Choroid plexus epithelial cell (primary cell): Measurements from ENCODE around the gene ZHX3.

Experiments
- DNase-seq: peaks from one replicate; pipeline ENCODE4 v3.0.0-alpha.2; 2010; ENCODE audit warnings: low read depth
- H3K4me3 ChIP-seq: 2 replicates; pipeline ENCODE4 v1.5.1; 2011; ENCODE audit warnings: low read depth, mild to moderate bottlenecking, control low read depth, low read length, moderate library complexity
- TF ChIP-seq, protein P1 (sequence below): conservative IDR thresholded peaks from 2 replicates; pipeline ENCODE4 v1.5.1; 2011; ENCODE audit warnings: low read depth, mild to moderate bottlenecking, control low read depth, inconsistent platforms, low read length, moderate library complexity

Gene ZHX3

GRCh38 chr20:41231136-41231535 lies 86.4 kb downstream of the ZHX3 start:
- no peak for DNase-seq
- no peak overlapping the region for H3K4me3 ChIP-seq
- TF ChIP-seq, protein P1, sequence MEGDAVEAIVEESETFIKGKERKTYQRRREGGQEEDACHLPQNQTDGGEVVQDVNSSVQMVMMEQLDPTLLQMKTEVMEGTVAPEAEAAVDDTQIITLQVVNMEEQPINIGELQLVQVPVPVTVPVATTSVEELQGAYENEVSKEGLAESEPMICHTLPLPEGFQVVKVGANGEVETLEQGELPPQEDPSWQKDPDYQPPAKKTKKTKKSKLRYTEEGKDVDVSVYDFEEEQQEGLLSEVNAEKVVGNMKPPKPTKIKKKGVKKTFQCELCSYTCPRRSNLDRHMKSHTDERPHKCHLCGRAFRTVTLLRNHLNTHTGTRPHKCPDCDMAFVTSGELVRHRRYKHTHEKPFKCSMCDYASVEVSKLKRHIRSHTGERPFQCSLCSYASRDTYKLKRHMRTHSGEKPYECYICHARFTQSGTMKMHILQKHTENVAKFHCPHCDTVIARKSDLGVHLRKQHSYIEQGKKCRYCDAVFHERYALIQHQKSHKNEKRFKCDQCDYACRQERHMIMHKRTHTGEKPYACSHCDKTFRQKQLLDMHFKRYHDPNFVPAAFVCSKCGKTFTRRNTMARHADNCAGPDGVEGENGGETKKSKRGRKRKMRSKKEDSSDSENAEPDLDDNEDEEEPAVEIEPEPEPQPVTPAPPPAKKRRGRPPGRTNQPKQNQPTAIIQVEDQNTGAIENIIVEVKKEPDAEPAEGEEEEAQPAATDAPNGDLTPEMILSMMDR: no peak

- TF ChIP-seq, protein P1: no peak
- DNase-seq: peak; percentile 29
- H3K4me3 ChIP-seq: no peak overlapping the region
These were observed 87.4 kb downstream of the ZHX3 start for GRCh38 chr20:41230136-41230535.

DNA sequence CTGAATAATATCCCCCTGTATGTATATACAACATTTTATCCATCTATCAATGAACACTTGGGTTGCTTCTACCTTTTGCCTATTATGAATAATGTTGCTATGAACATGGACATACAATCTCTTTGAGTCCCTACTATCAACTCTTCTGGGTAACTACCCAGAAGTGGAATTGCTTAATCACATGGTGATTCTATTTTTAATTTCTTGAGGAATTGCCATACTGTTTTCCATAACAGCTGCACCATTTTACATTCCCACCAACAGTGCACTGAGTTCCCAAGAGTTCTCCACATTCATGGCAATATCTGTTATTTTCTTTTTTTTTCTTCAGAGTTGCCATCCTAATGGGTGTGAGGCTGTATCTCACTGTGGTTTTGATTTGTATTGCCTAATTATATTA lies 88.3 kb downstream of the ZHX3 start:
- TF ChIP-seq, protein P1: no peak
- DNase-seq: no peak
- H3K4me3 ChIP-seq: no peak overlapping the region

DNA sequence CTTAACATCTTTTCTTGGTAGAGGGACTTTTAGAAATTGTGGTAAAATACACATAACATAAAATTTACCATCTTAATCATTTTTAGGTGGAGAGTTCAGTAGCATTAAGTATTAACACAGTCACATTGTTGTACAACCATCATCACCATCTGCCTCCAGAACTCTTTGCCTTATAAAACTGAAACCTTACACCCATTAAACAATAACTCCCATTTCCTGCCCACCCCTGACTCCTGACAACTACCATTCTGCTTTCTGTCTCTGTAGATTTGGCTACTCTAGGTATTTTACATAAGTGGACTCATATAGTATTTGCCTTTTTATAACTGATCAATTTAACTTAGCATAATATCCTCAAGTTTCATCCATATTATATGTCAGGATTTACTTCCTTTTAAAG lies 88.7 kb downstream of the ZHX3 start:
- peak; percentile 26 for DNase-seq
- H3K4me3 ChIP-seq: no peak overlapping the region
- TF ChIP-seq, protein P1: no peak

- no peak overlapping the region for H3K4me3 ChIP-seq
- TF ChIP-seq, protein P1: no peak
- no peak for DNase-seq
These were observed 91.1 kb downstream of the ZHX3 start for GRCh38 chr20:41226426-41226825.

DNA sequence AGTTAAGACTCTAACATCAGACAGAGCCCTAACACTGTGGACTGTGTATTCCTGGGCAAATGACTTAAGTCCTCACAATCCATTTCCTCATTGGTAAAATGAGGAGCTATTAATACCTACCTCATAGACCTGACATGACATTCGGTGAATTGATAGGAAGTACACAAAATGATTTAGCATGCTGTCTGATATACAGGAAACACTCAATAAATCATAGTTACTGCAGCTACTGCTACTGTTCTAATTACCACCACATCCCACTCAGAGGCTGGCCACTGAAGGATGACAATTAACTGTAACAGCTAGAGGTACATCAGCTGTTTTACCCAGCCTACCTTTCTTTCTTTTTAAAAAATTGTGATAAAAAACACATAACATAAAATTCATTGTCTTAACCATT lies 92.4 kb downstream of the ZHX3 start:
- TF ChIP-seq, protein P1: no peak
- DNase-seq: no peak
- no peak overlapping the region for H3K4me3 ChIP-seq

- DNase-seq: no peak
- TF ChIP-seq, protein P1: no peak
- H3K4me3 ChIP-seq: no peak overlapping the region
These were observed 93.2 kb downstream of the ZHX3 start for GRCh38 chr20:41224281-41224680.
